Right lung (tissue), 5 donors: ENCODE data around the gene DYDC1. TPM values are rescaled to one million over a fixed set of nuclear protein-coding genes. Genes with fewer than 3 reads are reported as not detected.

Experiments used
- polyA plus RNA-seq, 5 donors: library from polyadenylated mRNA; unstranded; fragments of 120-200 nt; gene quantifications; one replicate each; pipeline versions ENCODE4 v1.2.1 to v1.2.3, GENCODE V29; 2013; ENCODE audit warnings: inconsistent platforms in 1 of 5, low replicate concordance in 1 of 5; ENCODE audit not compliant: insufficient read length in 5 of 5, insufficient read depth in 1 of 5

DYDC1 gene
- polyA plus RNA-seq, 5 donors, result 0.50 to 1.1 (median 0.58) TPM

Other genes with a start within 250 kb of the DYDC1 start
- gene PLAC9, start 224.0 kb downstream of the DYDC1 start, polyA plus RNA-seq, result 10 to 100 TPM; 36.3 to 87.9 (median 53.0) TPM
- gene ANXA11, start 151.2 kb downstream of the DYDC1 start, polyA plus RNA-seq, result 100 to 1,000 TPM in 3 of 5 donors, 10 to 100 TPM in 2; 80.0 to 102 (median 100) TPM
- under 1 TPM; 0.51 to 0.90 (median 0.60) TPM for gene MAT1A, start 67.1 kb downstream of the DYDC1 start, polyA plus RNA-seq
- 1 to 10 TPM in 4 of 5 donors, under 1 TPM in 1; 0.69 to 5.2 (median 3.7) TPM for gene DYDC2, start within 50 bp of the DYDC1 start, polyA plus RNA-seq
- gene PRXL2A, start 51.8 kb upstream of the DYDC1 start, polyA plus RNA-seq, result 10 to 100 TPM; 73.0 to 97.1 (median 94.2) TPM
- gene TSPAN14, start 97.6 kb upstream of the DYDC1 start, polyA plus RNA-seq, result 10 to 100 TPM; 69.4 to 95.1 (median 78.3) TPM
- gene SH2D4B, start 181.1 kb upstream of the DYDC1 start, polyA plus RNA-seq, result under 1 TPM; 0.13 to 0.22 (median 0.17) TPM